ENCODE measurements around the gene CFAP20DC.

The CFAP20DC gene

DNA sequence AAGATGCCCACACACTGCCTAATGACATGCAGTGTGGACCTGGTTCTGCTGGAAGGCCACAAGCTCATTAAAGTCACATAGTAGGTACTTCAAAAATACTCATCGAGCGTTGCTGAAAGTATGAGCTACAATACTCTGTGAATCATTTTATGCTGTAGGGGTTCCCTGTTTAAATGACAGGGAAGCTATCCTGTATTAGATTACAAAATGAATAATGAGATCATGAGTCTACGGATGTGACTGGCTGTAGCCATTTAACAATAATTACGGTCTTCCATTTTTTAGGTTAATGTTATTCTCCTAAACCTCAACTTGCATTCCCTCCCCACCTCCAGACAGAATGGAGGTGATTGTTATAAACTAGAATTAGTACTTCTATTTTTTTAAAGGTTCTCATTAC, 255.1 kb downstream of the CFAP20DC start:
- no peak for DNase-seq

- no peak for DNase-seq
Observed at GRCh38 chr3:58793938-58794337, 255.9 kb downstream of the CFAP20DC start.

GRCh38 chr3:58792921-58793451, 256.8 kb downstream of the CFAP20DC start:
- no peak for DNase-seq

GRCh38 chr3:58789385-58789784, 260.4 kb downstream of the CFAP20DC start:
- DNase-seq: no peak

GRCh38 chr3:58784888-58785287, 264.9 kb downstream of the CFAP20DC start:
- DNase-seq: no peak

- no peak for DNase-seq
Observed at GRCh38 chr3:58784425-58784824, 265.4 kb downstream of the CFAP20DC start.

DNA sequence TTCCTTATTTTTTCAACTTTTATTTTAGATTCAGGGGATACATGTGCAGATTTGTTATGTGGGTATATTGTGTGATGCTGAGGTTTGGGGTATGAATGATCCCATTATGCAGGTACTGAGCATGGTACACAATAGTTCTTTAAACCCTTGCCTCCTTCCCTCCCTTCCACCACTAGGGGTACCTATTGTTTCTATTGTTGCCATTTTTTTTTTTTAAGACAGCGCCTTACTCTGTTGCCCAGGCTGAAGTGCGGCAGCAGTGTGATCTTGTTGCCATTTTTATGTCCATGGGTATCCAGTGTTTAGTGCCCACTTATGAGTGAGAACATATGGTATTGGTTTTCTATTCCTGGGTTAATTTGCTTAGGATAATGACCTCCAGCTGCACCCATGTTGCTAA, 266.0 kb downstream of the CFAP20DC start:
- no peak for DNase-seq

- DNase-seq: no peak
Observed at GRCh38 chr3:58779934-58780333, 269.9 kb downstream of the CFAP20DC start.

DNA sequence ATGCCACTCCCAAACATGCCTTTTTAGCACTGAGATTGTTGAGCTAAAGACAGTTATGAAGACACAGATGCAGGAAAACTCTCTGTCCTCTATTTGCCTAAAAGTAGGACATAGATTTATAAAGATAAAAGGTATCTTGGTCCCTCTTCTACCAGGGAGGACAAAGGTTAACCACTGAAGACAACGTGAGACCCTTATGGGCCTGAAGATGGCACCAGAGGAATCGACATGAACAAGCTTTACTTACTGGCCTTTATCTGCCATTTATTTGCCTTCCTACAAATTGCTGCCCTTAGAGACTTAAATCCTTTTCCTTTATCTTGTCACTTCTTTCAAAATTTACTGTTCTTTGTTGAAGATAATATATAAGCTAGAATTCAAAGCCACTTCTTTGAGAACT, 273.6 kb downstream of the CFAP20DC start:
- DNase-seq: no peak

DNA sequence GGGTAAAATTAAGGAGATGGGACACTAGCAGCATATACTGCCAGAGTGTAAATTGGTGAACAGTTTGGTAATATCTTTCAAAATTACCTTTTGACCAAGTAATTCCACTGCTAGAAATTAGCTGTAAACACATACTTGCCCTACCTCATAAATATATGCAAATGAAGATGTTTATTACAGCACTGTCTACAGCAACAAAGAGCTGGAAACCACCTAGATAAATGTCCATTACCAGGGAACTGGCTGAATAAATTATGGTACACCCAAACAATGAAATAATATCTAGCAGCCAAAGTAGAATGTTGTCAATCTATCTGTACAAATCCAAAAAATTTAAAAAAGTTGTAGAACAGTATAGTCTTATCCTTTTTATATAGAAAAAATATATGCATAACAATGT, 277.4 kb downstream of the CFAP20DC start:
- no peak for DNase-seq

DNA sequence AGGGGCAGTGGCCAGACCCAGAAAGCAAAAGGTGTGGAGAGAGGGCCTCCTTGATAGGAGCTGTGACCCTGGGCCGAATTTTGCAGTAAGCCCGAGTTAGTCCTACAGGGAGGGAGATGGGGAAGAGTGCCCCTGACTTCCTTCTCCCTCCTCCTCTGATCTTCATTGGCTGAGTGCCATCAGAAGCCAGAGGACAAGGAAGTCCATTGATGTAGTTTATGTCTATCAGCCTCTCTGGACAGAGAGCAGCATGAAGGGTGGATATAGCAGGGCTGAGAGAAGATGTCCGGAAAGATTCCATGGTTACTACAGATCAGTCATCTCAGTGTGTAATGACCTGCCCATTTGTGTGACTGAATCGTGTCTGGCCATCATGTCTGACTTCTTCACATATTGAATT, 280.8 kb downstream of the CFAP20DC start:
- no peak for DNase-seq

DNA sequence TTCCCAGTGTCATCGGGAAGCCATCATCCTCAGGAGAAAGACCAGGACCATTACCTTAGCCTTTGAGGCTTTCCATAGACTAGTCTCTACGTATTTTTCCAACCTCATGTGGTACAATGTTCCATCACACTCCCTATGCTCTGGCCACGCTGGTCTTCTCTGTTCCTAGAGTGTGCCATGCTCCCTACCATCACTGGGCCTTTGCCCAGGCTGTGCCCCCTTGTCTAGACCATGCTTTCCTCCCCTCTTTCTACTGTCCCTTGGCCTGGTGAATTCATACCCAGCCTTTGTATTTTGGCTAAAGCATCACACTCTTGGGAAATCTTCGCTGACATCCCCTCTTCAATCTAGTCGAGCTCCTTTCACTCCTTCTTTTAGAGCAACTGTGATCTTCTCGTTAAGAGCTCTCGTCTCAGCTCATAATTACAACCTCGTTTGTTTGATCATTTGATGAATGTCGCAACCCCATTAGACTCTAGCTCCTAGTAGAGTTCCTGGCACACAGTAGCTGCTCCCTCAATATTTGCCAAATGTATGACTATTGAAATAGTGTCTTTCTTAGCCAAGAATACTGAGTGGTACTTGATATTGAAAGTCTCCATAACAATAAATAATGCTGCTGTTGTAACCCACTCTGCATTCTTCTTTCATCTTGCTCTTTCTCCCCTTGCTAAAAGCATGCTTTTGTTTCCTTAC, 283.1 kb downstream of the CFAP20DC start:
- no peak for DNase-seq

- DNase-seq: no peak
Observed at GRCh38 chr3:58755150-58755549, 294.7 kb downstream of the CFAP20DC start.

DNA sequence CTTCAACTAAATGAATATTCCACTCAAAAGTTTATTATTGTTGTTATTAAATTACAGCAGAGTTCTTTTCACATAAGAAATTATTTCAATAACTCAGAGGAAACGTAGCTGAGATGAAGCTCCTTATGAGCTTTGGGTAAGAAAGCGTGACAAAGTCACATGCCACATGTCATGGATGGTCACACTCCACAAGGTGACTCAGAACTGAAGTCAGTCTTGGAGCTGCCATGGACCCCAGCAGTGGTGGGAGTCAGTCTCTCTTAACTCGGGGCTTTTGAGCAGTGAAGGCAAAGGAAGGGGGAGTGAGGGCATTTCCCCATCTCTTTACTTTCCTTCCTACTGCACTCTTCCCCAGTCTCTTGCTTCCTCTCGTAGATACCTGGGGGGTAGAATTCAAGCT, 295.8 kb downstream of the CFAP20DC start:
- no peak for DNase-seq

DNA sequence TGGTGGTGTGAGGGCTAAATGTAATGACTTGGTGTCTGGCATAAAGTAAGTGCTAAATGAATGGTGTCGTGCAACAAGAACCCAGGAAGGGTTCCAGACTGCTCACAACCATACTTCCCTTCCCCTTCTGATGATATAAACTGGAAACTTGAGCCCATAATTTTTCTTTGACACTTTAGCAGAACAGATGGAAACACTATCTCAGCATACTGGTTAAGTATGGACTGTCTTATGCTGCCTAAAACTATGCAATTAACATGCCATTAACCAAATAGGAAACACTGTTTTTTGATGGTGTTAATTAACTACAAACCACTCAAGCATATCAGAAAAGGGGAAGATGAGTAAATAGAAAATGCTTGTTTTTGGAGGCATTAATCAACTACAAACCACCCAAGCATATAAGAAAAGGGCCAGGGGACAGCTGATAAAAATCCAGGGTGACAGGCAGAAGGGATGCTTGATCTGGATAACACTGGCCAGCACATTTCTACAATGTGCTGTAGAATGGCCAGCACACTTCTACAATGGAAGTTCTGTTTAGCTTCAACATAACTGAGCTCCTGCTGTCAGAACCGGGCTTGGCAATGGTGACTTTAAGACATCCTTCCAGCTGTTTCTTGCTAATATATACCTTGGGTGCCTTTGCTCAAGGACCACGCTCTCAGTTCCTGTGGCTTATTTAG, 297.8 kb downstream of the CFAP20DC start:
- DNase-seq: no peak

- no peak for DNase-seq
Observed at GRCh38 chr3:58751235-58751634, 298.6 kb downstream of the CFAP20DC start.

- DNase-seq: no peak
Observed at GRCh38 chr3:58749948-58750347, 299.9 kb downstream of the CFAP20DC start.

DNA sequence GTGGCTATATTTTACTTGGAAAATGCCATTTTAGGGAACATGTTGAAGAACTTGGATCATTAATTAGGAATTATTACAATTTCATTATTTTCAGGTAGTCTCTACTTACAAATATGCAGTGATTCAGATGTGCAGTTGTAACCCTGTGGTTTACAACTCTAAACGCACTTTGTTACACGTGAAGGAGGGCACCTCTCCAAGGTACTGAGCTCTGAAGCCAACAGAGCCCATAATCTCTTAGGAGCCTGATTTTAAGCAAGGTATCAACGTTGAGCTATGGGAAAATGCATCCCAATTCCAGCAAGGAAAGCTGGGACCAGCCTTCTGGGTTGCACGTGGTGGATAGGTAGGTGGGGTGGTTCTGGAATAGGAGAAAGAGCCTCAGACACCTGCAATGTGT, 301.8 kb downstream of the CFAP20DC start:
- DNase-seq: no peak

GRCh38 chr3:58746758-58747157, 303.1 kb downstream of the CFAP20DC start:
- no peak for DNase-seq

DNA sequence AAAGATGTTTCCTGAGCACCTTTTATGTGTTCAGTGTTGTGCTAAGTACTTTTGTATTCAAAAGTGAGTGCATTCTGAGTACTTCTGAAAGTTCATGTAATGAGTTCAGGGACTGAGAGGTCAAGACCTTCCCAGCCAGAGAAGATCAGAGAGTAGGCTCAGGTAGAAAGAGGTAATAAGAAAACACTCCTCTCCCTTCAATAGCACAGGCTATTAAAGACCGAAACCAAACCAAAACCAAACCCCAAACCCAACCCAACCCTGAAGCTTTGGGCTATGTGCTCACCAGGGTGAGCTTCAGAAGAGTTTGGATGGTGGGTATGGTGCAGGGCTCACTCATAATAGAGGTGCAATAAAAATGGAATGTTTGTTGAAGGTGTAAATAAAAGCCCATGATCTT, 306.5 kb downstream of the CFAP20DC start:
- DNase-seq: no peak

DNA sequence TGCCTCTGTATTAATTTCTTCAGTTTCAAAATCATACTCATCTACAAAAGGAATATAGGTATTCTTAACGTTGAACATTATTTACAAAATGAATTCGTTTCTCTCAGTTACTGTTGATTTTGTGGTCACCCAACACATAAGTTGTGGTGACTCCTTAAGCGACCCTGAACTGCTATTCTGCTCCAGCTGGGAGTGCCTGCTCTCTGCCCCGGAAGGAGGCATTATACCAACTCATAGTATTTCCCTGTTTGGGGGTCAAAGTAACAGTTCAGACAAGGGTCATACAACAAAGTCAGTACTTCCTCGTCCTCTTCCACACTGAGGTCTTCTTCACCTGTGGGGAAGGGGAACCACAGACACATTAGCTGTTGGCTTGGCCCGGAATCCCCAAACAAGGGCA, 307.6 kb downstream of the CFAP20DC start:
- no peak for DNase-seq

- no peak for DNase-seq
Observed at GRCh38 chr3:58737644-58738043, 312.2 kb downstream of the CFAP20DC start.

DNA sequence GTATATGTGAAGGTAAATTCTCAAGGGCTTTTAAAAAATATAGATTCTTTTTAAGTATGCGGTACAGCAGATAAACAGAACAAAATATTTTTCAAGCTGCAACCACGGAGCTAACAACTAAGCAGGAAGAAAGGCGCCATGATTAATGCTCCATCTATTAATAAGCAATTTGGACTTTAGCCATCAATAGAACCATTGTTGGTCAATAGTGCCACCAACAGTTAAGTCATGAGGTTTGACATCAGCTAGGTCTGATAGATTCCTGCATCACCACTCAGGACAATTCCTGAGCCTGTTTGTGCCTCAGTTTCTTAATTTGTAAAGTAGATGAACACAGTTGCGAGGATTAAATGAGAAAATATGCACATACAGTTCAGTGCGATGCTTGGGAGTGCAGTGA, 318.2 kb downstream of the CFAP20DC start:
- no peak for DNase-seq

DNA sequence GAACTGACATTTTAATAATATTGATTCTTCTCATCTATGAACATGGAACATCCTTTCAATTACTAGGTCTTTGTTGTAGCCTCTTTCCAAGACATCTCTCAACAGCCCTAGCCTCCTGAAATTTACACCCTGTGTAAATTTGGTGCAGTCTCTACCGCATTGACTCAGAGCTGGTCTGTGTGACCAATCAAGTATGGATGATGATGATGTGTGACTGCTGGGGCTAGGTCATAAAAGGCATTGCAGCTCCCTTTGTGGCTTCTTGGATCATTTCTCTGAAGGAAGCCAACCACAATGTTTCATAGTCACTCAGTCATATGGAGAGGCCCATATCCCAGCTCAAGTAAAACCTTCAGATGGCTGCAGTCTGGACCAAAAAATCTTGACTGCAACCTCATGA, 321.1 kb downstream of the CFAP20DC start:
- no peak for DNase-seq

All from bone marrow (tissue), 2 donors.